B cell (primary cell): Measurements from ENCODE around the gene CNTNAP2. TPM values are rescaled to one million over a fixed set of nuclear protein-coding genes. Genes with fewer than 3 reads are reported as not detected.

Experiments used
- ATAC-seq: fragments of 200-7000 bp; cut with Tn5 transposase; one replicate; pipeline ENCODE4 v1.10.0; 2021; ENCODE audit warnings: low read depth, mild to moderate bottlenecking, moderate number of reproducible peaks, moderate library complexity
- CTCF ChIA-PET: fragments of 350-600 bp; sonication (Branson Sonifier 250); formaldehyde crosslinking; loops from one replicate; lab custom pipeline; 2021; ENCODE audit warnings: antibody characterized with exemption, inconsistent platforms; lab: Charles Lee
- POLR2A ChIA-PET: fragments of 350-600 bp; sonication (Branson Sonifier 250); formaldehyde crosslinking; loops from one replicate; lab custom pipeline; 2021; ENCODE audit warnings: antibody characterized with exemption; lab: Charles Lee
- DNase-seq: peaks from one replicate; pipeline ENCODE4 v3.0.0; 2013
- H2AFZ ChIP-seq: 2 replicates; pipeline ENCODE4 v1.6.1; 2012; ENCODE audit warnings: mild to moderate bottlenecking, low read depth, low read length; ENCODE audit not compliant: insufficient read depth, poor library complexity, severe bottlenecking
- H3K27ac ChIP-seq, 2 donors: 1 replicate in 1 of 2; 2 replicates in 1 of 2; pipeline ENCODE4 v1.5.1; 2012 to 2013; ENCODE audit warnings: low read length in 2 of 2, mild to moderate bottlenecking in 2 of 2, moderate library complexity in 1 of 2
- H3K27me3 ChIP-seq, 4 experiments: fragments of 200-600 bp in 1 of 4; sonication (generic) in 1 of 4; replicated peaks in 1 of 4; 1 replicate in 2 of 4; 2 replicates in 2 of 4; pipeline versions ENCODE4 v1.6.1 to v1.7.0; 2013 to 2016; ENCODE audit warnings: low read length in 3 of 4, mild to moderate bottlenecking in 2 of 4, mixed read lengths in 1 of 4, moderate library complexity in 1 of 4; ENCODE audit not compliant: insufficient read depth in 4 of 4, control insufficient read depth in 3 of 4; ENCODE audit errors: control extremely low read depth in 1 of 4
- H3K36me3 ChIP-seq, 2 experiments: replicated peaks in 1 of 2; 1 replicate in 1 of 2; 2 replicates in 1 of 2; pipeline versions ENCODE4 v1.6.1 to v1.7.1; 2013; ENCODE audit warnings: low read length in 1 of 2; ENCODE audit not compliant: insufficient read depth in 2 of 2, control insufficient read depth in 1 of 2; ENCODE audit errors: control extremely low read depth in 1 of 2, extremely low read depth in 1 of 2
- H3K4me1 ChIP-seq, 2 donors: fragments of 200-600 bp in 1 of 2; sonication (generic) in 1 of 2; 1 replicate in 1 of 2; 2 replicates in 1 of 2; pipeline versions ENCODE4 v1.5.1 to v1.6.1; 2013 to 2017; ENCODE audit warnings: low read length in 2 of 2; ENCODE audit not compliant: control insufficient read depth in 2 of 2, insufficient read depth in 2 of 2
- H3K4me2 ChIP-seq: replicated peaks from 2 replicates; pipeline ENCODE3; 2012; ENCODE audit warnings: mild to moderate bottlenecking, low read depth, low read length; ENCODE audit not compliant: poor library complexity, severe bottlenecking
- H3K4me3 ChIP-seq, 5 experiments: fragments of 200-600 bp in 1 of 5; sonication (generic) in 1 of 5; 1 replicate in 3 of 5; 2 replicates in 2 of 5; pipeline versions ENCODE4 v1.5.1 to v1.7.0; 2011 to 2016; ENCODE audit warnings: low read length in 4 of 5, mild to moderate bottlenecking in 4 of 5, low read depth in 2 of 5, control low read depth in 1 of 5, moderate library complexity in 1 of 5; ENCODE audit not compliant: insufficient read depth in 1 of 5; ENCODE audit errors: control extremely low read depth in 1 of 5, extremely low read depth in 1 of 5
- H3K79me2 ChIP-seq: fragments of 200-600 bp; sonication (generic); one replicate; pipeline ENCODE4 v1.6.0; 2016; ENCODE audit warnings: low read length; ENCODE audit not compliant: control insufficient read depth, insufficient read depth
- H3K9ac ChIP-seq: fragments of 200-600 bp; sonication (generic); 2 replicates; pipeline ENCODE4 v1.6.1; 2017; ENCODE audit warnings: mild to moderate bottlenecking, low read length, moderate library complexity
- H3K9me3 ChIP-seq, 3 donors: one replicate each; pipeline versions ENCODE4 v1.6.1 to v1.7.1; 2013; ENCODE audit warnings: low read length in 2 of 3; ENCODE audit not compliant: control insufficient read depth in 2 of 3, insufficient read depth in 1 of 3; ENCODE audit errors: control extremely low read depth in 1 of 3
- H4K20me1 ChIP-seq: 2 replicates; pipeline ENCODE4 v1.6.0; 2012; ENCODE audit warnings: mild to moderate bottlenecking, low read length; ENCODE audit not compliant: insufficient read depth, control insufficient read depth, poor library complexity, severe bottlenecking
- H3K27ac Mint-ChIP-seq: one replicate; pipeline ENCODE4 v1.8.0; 2021; ENCODE audit warnings: mixed read lengths
- H3K27me3 Mint-ChIP-seq: one replicate; pipeline ENCODE4 v1.8.0; 2021; ENCODE audit warnings: mixed read lengths
- H3K4me1 Mint-ChIP-seq: one replicate; pipeline ENCODE4 v1.8.0; 2021; ENCODE audit warnings: mixed read lengths
- H3K4me3 Mint-ChIP-seq: one replicate; pipeline ENCODE4 v1.8.0; 2021; ENCODE audit warnings: mixed read lengths
- H3K9me3 Mint-ChIP-seq: one replicate; pipeline ENCODE4 v1.8.0; 2022; ENCODE audit warnings: mixed read lengths; ENCODE audit not compliant: insufficient read depth
- EZH2 ChIP-seq: IDR thresholded peaks from 2 replicates; pipeline ENCODE4 v1.6.1; 2012; ENCODE audit warnings: borderline replicate concordance, low read depth, mild to moderate bottlenecking, moderate library complexity, low read length; ENCODE audit not compliant: insufficient read depth, poor library complexity, severe bottlenecking
- WGBS: methylation state at CpG from one replicate; pipeline ENCODE4 v1.1.5; 2013; ENCODE audit warnings: missing lambda C conversion rate; ENCODE audit not compliant: insufficient coverage; 5-methylcytosine and 5-hydroxymethylcytosine counted together
- intact Hi-C: fragments of 100-400 bp; cut with micrococcal nuclease; formaldehyde crosslinking; loops from one replicate; pipeline ENCODE4 v1.10.0; 2022
- polyA plus RNA-seq: library from polyadenylated mRNA; depleted of rRNA; stranded (reverse); fragments of >200 nt; gene quantifications from 2 replicates; pipeline ENCODE4 v1.2.3, GENCODE V29; 2012
- total RNA-seq, 2 donors: library from RNA; stranded (reverse); fragments of 120-200 nt in 1 of 2; gene quantifications; 1 replicate in 1 of 2; 2 replicates in 1 of 2; pipeline versions ENCODE4 v1.2.3 to v1.2.4, GENCODE V29; 2013 to 2022
- TF ChIP-seq, protein P1 (sequence below): fragments of 200-600 bp; IDR thresholded peaks from one replicate; pipeline ENCODE4 v1.8.0; 2022; ENCODE audit warnings: antibody characterized with exemption, mild to moderate bottlenecking

Gene CNTNAP2
- total and polyA plus RNA-seq, 2 donors (not counting 1 experiment from before 2014, with no cell fraction given) = 7.4 to 16.6 TPM

DNA sequence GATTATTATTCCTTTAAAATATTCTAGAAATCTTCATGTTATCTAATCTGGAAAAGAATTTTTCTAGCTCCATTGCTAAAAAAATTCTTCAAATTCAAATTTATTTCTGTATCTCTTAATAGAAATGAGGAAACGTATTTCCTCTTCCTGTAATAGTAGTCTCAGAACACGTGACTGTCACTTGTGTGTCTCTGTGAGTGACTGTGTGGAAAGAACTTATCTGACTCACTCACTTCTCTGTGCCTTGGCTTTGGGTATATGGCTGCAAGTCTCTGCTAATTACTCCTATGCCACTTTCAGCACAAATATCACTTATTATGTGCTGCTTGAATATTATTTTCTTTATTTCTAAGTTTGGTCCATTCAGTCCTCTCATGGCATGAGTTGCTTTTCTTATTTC lies 132.7 kb downstream of the CNTNAP2 start:
- ChIA-PET POLR2A (no interaction called here), CTCF (no interaction called here)
- H3K4me3 Mint-ChIP-seq = no peak overlapping the region
- no peak overlapping the region for H3K9ac ChIP-seq
- no peak for TF ChIP-seq EZH2
- no peaks in the 10 kb centered on the region for H3K27me3 ChIP-seq
- no peak overlapping the region for H3K4me3 ChIP-seq
- no peak overlapping the region for H3K4me2 ChIP-seq
- no peak overlapping the region for H3K27ac Mint-ChIP-seq
- no peaks in the 10 kb centered on the region for H3K79me2 ChIP-seq
- H3K9me3 Mint-ChIP-seq = peaks cover 3% of the 10 kb centered on the region
- no peaks in the 10 kb centered on the region for H3K9me3 ChIP-seq
- H3K4me1 Mint-ChIP-seq = no peaks in the 10 kb centered on the region
- no peak overlapping the region for H3K27ac ChIP-seq
- WGBS = no CpG with 5 or more reads among the region's 2 CpGs
- intact Hi-C loops = no loop called here
- DNase-seq = no peak
- H3K27me3 Mint-ChIP-seq = no peaks in the 10 kb centered on the region
- H2AFZ ChIP-seq = no peak overlapping the region
- no peaks in the 10 kb centered on the region for H3K36me3 ChIP-seq
- no peak for ATAC-seq
- H3K4me1 ChIP-seq = no peaks in the 10 kb centered on the region
- H4K20me1 ChIP-seq = no peaks in the 10 kb centered on the region

DNA sequence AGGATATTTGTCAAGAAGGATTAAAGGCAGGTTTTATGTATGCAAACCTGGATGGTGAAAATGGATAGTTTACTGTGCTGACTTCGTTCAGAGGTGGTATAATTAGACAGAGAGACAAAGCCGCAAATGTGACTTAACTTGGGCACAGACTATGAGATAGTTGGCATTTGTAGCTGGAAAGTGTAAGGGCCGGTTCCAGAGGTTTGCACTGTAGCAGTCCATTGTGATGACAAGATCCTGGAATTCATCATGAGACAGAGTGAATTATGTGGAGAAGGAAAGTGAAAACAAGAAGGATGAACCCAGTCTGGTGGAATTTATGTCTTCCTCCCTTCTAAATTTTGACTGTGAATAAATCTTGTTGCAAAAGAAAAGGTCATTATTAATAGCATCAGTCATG lies 139.0 kb downstream of the CNTNAP2 start:
- TF ChIP-seq EZH2 = no peak
- TF ChIP-seq, protein P1, sequence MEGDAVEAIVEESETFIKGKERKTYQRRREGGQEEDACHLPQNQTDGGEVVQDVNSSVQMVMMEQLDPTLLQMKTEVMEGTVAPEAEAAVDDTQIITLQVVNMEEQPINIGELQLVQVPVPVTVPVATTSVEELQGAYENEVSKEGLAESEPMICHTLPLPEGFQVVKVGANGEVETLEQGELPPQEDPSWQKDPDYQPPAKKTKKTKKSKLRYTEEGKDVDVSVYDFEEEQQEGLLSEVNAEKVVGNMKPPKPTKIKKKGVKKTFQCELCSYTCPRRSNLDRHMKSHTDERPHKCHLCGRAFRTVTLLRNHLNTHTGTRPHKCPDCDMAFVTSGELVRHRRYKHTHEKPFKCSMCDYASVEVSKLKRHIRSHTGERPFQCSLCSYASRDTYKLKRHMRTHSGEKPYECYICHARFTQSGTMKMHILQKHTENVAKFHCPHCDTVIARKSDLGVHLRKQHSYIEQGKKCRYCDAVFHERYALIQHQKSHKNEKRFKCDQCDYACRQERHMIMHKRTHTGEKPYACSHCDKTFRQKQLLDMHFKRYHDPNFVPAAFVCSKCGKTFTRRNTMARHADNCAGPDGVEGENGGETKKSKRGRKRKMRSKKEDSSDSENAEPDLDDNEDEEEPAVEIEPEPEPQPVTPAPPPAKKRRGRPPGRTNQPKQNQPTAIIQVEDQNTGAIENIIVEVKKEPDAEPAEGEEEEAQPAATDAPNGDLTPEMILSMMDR = no peak
- ATAC-seq = no peak
- CTCF ChIA-PET = no interaction called here
- H2AFZ ChIP-seq = no peak overlapping the region
- no peaks in the 10 kb centered on the region for H3K4me1 ChIP-seq
- H3K27ac Mint-ChIP-seq = no peak overlapping the region
- 94% methylated on average over 2 of the region's 3 CpGs for WGBS
- H3K4me3 ChIP-seq = no peak overlapping the region
- no peaks in the 10 kb centered on the region for H3K27me3 Mint-ChIP-seq
- H3K27ac ChIP-seq = no peak overlapping the region
- H3K9ac ChIP-seq = no peak overlapping the region
- no peak for DNase-seq
- H3K9me3 ChIP-seq = peaks cover 0 to 6% (median 0%) of the 10 kb centered on the region in 3 donors
- no peak overlapping the region for H3K4me2 ChIP-seq
- no peak overlapping the region for H3K4me3 Mint-ChIP-seq
- H3K27me3 ChIP-seq = no peaks in the 10 kb centered on the region
- no peaks in the 10 kb centered on the region for H4K20me1 ChIP-seq
- POLR2A ChIA-PET = no interaction called here
- peaks cover 6% of the 10 kb centered on the region for H3K9me3 Mint-ChIP-seq
- no peaks in the 10 kb centered on the region for H3K36me3 ChIP-seq
- no peaks in the 10 kb centered on the region for H3K4me1 Mint-ChIP-seq
- no peaks in the 10 kb centered on the region for H3K79me2 ChIP-seq
- intact Hi-C loops = no loop called here
